Effector memory CD4-positive, alpha-beta T cell (primary cell): ENCODE measurements around the gene LAMP5.

ENCODE experiments used
- DNase-seq, 3 donors: peaks; one replicate each; pipeline ENCODE4 v3.0.0-alpha.2; 2020
- H3K27ac ChIP-seq: 2 replicates; pipeline ENCODE4 v1.7.0; 2013; ENCODE audit warnings: mild to moderate bottlenecking, low read length, moderate library complexity; ENCODE audit not compliant: insufficient read depth, poor library complexity, severe bottlenecking
- H3K27me3 ChIP-seq: replicated peaks from 2 replicates; pipeline ENCODE4 v1.7.0; 2013; ENCODE audit warnings: mild to moderate bottlenecking, low read length; ENCODE audit not compliant: insufficient read depth, control insufficient read depth, poor library complexity, severe bottlenecking
- H3K36me3 ChIP-seq: 2 replicates; pipeline ENCODE4 v1.7.0; 2013; ENCODE audit warnings: mild to moderate bottlenecking, low read length, moderate library complexity; ENCODE audit not compliant: control insufficient read depth, insufficient read depth
- H3K4me1 ChIP-seq: 2 replicates; pipeline ENCODE4 v1.7.0; 2013; ENCODE audit warnings: low read length, mild to moderate bottlenecking; ENCODE audit not compliant: control insufficient read depth, insufficient read depth, poor library complexity, severe bottlenecking
- H3K4me3 ChIP-seq: 2 replicates; pipeline ENCODE4 v1.7.0; 2013; ENCODE audit warnings: low read length, low read depth, mild to moderate bottlenecking; ENCODE audit not compliant: insufficient read depth, poor library complexity, severe bottlenecking
- H3K9me3 ChIP-seq: 2 replicates; pipeline ENCODE4 v1.7.0; 2013; ENCODE audit warnings: mild to moderate bottlenecking, low read length, moderate library complexity; ENCODE audit not compliant: control insufficient read depth

The LAMP5 gene

GRCh38 chr20:9523636-9524035, 9.2 kb downstream of the LAMP5 start:
- Histone ChIP-seq H3K27ac (no peak overlapping the region), H3K27me3 (no peaks in the 10 kb centered on the region), H3K4me1 (no peaks in the 10 kb centered on the region), H3K4me3 (no peak overlapping the region), H3K36me3 (no peaks in the 10 kb centered on the region), H3K9me3 (no peaks in the 10 kb centered on the region)
- DNase-seq = no peak

GRCh38 chr20:9531581-9531980, 17.2 kb downstream of the LAMP5 start:
- no peaks in the 10 kb centered on the region for H3K27me3 ChIP-seq
- H3K9me3 ChIP-seq = no peaks in the 10 kb centered on the region
- no peaks in the 10 kb centered on the region for H3K4me1 ChIP-seq
- H3K36me3 ChIP-seq = no peaks in the 10 kb centered on the region
- H3K4me3 ChIP-seq = no peak overlapping the region
- no peak for DNase-seq
- no peak overlapping the region for H3K27ac ChIP-seq

- H3K36me3 ChIP-seq = no peaks in the 10 kb centered on the region
- H3K27me3 ChIP-seq = no peaks in the 10 kb centered on the region
- no peak for DNase-seq
- H3K9me3 ChIP-seq = no peaks in the 10 kb centered on the region
- no peak overlapping the region for H3K4me3 ChIP-seq
- no peaks in the 10 kb centered on the region for H3K4me1 ChIP-seq
- no peak overlapping the region for H3K27ac ChIP-seq
Observed at GRCh38 chr20:9532069-9532838, 17.9 kb downstream of the LAMP5 start.

- Histone ChIP-seq H3K36me3 (no peaks in the 10 kb centered on the region), H3K4me3 (no peak overlapping the region), H3K27me3 (no peaks in the 10 kb centered on the region), H3K27ac (no peak overlapping the region), H3K9me3 (no peaks in the 10 kb centered on the region), H3K4me1 (no peaks in the 10 kb centered on the region)
- DNase-seq = no peak
Observed at GRCh38 chr20:9534025-9534424, 19.6 kb downstream of the LAMP5 start.

- Histone ChIP-seq H3K4me3 (no peak overlapping the region), H3K4me1 (no peaks in the 10 kb centered on the region), H3K9me3 (no peaks in the 10 kb centered on the region), H3K27ac (no peak overlapping the region), H3K36me3 (no peaks in the 10 kb centered on the region), H3K27me3 (no peaks in the 10 kb centered on the region)
- no peak for DNase-seq
Observed at GRCh38 chr20:9535449-9535848, 21.1 kb downstream of the LAMP5 start.

GRCh38 chr20:9543214-9543613, 28.8 kb downstream of the LAMP5 start:
- Histone ChIP-seq H3K4me3 (no peak overlapping the region), H3K9me3 (no peaks in the 10 kb centered on the region), H3K4me1 (no peaks in the 10 kb centered on the region), H3K36me3 (no peaks in the 10 kb centered on the region), H3K27ac (no peak overlapping the region), H3K27me3 (no peaks in the 10 kb centered on the region)
- no peak for DNase-seq

- Histone ChIP-seq H3K27me3 (no peaks in the 10 kb centered on the region), H3K4me1 (no peaks in the 10 kb centered on the region), H3K9me3 (no peaks in the 10 kb centered on the region), H3K4me3 (no peak overlapping the region), H3K27ac (no peak overlapping the region), H3K36me3 (no peaks in the 10 kb centered on the region)
- no peak for DNase-seq
Observed at GRCh38 chr20:9550283-9550682, 35.9 kb downstream of the LAMP5 start.

GRCh38 chr20:9550871-9551270, 36.5 kb downstream of the LAMP5 start:
- no peak overlapping the region for H3K4me3 ChIP-seq
- DNase-seq = no peak
- H3K27me3 ChIP-seq = no peaks in the 10 kb centered on the region
- no peaks in the 10 kb centered on the region for H3K36me3 ChIP-seq
- no peak overlapping the region for H3K27ac ChIP-seq
- no peaks in the 10 kb centered on the region for H3K4me1 ChIP-seq
- no peaks in the 10 kb centered on the region for H3K9me3 ChIP-seq

GRCh38 chr20:9551808-9552550, 37.6 kb downstream of the LAMP5 start:
- H3K27ac ChIP-seq = no peak overlapping the region
- no peaks in the 10 kb centered on the region for H3K27me3 ChIP-seq
- no peak overlapping the region for H3K4me3 ChIP-seq
- no peak for DNase-seq
- no peaks in the 10 kb centered on the region for H3K36me3 ChIP-seq
- no peaks in the 10 kb centered on the region for H3K9me3 ChIP-seq
- no peaks in the 10 kb centered on the region for H3K4me1 ChIP-seq

- Histone ChIP-seq H3K9me3 (no peaks in the 10 kb centered on the region), H3K4me1 (no peaks in the 10 kb centered on the region), H3K4me3 (no peak overlapping the region), H3K27ac (no peak overlapping the region), H3K36me3 (no peaks in the 10 kb centered on the region), H3K27me3 (no peaks in the 10 kb centered on the region)
- DNase-seq = no peak
Observed at GRCh38 chr20:9555781-9556180, 41.4 kb downstream of the LAMP5 start.
